GF-D8 (cell line): ENCODE measurements around the gene FSTL4.
"Not testable (repeated sequence)": the region's sequence is repeated elsewhere in the genome, so short reads cannot be mapped to it uniquely, and the experiment has no call there.

Experiments used
- DNase-seq: peaks from one replicate; lab custom pipeline; 2025; lab: John Stamatoyannopoulos, UW

Gene FSTL4

GRCh38 chr5:133552925-133553525, 59.3 kb downstream of the FSTL4 start:
- no peak for DNase-seq

GRCh38 chr5:133546500-133546899, 65.8 kb downstream of the FSTL4 start:
- no peak for DNase-seq

DNA sequence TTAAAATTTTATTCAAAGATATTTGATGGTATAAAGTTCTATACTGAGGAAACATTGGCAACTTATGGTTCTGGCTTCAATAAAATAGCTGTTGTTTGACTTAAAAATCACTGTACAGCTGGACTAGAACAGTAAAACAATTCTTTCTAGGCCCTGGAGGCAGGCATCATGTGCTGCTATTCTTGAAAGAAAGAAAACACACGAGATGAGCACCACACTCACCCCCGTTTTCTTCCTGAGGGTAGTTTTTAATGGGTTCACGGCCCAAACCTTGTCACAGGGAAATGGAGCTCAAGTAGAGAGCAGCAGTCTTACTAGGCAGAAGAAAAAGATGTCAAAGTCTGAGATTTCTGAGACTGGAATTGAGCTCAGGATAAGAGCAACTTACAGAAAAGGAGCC, 68.0 kb downstream of the FSTL4 start:
- DNase-seq, result no peak

DNA sequence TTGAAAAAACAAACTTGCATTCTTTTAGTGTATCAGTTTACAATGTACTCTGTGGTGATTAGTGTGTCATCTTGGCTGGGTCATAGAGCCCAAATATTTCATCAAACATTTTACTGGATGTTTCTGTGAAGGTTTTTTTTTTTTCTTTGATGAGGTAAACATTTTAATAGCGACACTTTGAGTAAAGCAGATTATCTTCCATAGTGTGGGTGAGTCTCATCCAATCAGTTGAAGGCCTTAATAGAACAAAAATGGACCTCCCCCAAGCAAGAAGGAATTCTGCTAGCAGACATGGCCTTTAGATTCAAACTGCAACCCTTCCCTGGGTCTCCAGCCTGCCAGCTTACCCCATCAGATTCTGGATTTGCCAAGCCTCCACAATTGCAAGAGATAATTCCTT, 72.5 kb downstream of the FSTL4 start:
- DNase-seq, result no peak

GRCh38 chr5:133538718-133539117, 73.6 kb downstream of the FSTL4 start:
- DNase-seq, result no peak

GRCh38 chr5:133535241-133535929, 77.0 kb downstream of the FSTL4 start:
- not testable (repeated sequence) for DNase-seq

DNA sequence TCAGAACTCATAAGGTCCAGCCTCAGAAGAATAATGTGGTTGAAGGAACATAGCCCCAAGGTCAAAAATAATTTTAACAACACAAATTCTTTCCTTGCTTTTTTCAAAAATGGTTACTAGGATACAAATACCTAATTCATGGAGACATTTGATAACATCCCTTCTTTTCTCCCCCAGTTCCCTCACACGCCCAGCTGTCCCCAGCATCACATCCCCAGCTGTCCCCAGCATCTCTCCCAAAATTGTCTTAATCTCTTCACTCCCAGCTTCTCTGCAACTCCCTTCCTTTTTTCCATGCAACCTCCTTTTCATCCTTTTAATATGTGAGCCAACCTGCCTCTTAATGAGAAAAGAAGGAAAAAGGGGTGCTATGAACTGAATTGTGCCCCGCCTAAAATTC, 77.8 kb downstream of the FSTL4 start:
- DNase-seq, result no peak

DNA sequence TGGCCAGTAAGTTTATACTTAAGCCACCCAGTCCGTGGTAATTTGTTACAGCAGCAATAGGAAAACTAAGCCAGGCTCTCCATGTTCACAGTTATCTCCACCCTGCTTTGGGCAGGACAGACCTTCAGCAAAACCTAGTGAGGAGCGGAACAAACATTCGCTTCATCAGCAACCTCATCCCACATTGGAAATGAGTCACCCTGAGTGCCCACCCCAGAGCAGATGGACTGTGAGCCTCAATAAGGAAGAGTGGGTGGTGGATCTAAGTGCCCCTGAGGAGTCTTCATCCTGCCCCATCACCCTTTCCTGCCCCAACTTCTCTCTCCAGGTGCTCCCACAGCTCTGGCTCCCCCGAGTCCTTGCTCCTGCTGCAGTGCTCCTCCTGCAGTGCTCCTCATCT, 78.8 kb downstream of the FSTL4 start:
- no peak for DNase-seq

DNA sequence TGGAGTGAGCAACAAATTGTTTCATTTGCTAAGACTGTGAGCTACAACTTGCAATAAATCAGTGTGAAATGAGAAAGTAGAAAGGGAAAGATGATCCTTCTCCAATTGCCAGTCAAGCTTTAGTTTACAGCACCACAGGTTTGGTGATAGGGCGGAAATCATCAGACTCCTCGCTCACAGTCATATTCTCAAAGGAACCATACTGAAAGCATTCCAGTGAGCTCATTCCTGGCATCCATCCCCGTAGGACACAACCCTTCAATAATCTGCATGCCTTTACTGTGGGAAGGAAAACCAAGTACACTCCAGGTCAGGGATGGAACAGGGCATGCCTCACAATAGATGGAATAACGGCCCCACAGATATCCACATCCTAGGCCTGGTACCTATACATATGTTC, 80.7 kb downstream of the FSTL4 start:
- DNase-seq, result no peak

- DNase-seq, result no peak
Observed at GRCh38 chr5:133531178-133531577, 81.2 kb downstream of the FSTL4 start.

GRCh38 chr5:133530270-133530669, 82.1 kb downstream of the FSTL4 start:
- DNase-seq, result no peak

DNA sequence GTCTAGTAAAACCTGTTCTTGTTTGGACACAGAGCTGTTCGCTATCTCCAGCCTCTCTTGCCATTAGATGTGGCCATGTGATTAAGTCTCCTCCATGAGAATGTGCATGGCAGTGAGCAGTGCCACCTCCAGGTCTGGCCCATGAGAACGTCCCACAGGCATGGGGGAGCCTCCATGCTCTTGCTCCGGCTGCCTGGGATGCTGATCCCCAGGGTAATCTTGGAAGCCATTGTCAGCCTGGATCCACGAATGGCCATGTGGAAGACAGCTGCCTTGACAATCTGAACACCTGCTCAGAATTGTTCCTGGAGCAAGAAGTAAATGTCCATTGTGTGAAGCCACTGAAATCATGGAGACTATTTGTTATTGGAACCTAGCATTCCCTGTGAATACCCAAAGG, 83.5 kb downstream of the FSTL4 start:
- DNase-seq, result no peak

GRCh38 chr5:133527311-133527710, 85.0 kb downstream of the FSTL4 start:
- DNase-seq, result no peak

DNA sequence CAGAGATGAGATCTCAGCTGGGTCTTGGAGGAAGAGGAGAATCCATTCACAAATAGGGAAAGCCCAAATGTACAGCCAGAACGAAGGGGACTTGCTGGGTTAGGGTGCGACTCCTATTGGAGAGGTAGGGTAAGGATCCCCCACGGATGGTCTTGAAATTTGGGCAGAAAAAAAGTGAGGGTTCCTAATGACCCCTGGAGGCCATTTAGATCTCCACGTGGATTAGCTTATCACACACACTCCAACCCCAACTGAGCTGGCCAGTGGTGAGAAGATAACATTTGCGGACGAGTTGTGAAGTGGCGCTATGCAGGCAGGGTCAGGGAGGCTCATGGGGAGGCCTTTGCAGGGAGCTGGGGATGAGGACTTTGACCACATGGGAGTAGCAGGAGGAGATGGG, 86.0 kb downstream of the FSTL4 start:
- DNase-seq, result no peak

DNA sequence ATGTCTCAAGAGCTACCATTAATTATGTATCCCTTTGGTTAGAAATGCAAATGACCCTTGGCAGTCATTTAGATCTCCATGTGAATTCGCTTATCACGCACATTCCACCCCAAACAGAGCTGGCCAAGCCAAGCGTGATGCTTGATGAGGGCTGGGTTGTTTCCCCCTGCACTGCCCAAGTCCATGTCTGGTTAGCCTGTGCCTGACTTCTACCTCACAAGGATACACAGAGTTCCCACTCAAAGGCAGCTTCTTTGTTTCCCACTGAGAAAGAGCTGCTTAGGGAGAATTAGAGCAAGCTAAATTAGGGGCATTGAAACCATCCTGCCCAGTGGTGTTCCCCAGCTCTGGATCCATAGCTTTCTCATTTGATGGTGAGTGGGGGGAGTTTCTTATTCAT, 87.2 kb downstream of the FSTL4 start:
- DNase-seq, result no peak

DNA sequence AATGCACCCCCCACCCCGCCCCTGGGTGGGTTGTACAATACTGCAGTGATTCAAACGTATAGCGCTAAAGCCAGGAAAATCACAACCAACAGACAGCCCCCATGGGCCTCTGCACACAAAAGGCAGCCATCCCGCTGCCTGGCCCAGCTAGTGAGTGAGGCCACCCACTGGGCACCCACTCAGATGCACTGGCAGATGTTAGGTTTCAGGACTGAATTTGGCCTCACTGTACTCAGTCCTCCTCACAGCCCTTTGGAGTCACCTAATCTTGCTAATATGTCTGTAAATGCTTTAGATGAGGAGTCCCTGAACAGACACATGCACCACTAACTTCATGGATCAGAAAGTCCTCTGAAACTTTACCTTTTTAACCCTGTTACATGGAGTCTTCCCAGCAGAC, 87.7 kb downstream of the FSTL4 start:
- DNase-seq, result no peak

DNA sequence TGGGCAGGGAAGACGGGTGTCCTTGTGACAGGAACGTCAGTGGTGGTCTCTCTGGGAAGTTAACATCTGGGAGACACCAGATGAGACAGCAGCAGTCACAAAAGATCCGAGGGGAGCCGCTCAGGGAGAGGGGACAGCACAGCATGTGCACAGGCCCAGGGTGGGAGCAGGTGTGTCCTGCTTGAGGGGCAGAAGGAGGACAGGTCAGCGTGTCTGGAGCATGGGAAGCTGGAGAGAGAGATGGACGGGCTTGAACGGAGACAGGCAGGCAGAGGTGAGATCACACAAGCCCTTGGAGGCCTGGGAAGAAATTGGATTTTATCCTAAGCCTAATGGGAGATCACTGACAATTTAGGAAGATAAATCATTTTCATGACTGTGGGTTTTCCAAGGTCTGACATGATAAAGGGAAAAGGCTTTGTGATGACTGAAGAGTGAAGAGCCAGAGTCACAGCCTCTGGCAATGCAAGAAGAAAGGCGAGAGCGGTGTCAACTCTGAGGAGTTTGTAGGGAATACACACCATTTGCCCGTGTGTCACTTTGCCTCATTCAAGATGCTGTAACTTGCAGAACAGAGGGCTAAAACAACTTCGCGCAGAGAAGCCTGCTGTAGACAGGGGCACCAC, 88.3 kb downstream of the FSTL4 start:
- DNase-seq, result no peak

DNA sequence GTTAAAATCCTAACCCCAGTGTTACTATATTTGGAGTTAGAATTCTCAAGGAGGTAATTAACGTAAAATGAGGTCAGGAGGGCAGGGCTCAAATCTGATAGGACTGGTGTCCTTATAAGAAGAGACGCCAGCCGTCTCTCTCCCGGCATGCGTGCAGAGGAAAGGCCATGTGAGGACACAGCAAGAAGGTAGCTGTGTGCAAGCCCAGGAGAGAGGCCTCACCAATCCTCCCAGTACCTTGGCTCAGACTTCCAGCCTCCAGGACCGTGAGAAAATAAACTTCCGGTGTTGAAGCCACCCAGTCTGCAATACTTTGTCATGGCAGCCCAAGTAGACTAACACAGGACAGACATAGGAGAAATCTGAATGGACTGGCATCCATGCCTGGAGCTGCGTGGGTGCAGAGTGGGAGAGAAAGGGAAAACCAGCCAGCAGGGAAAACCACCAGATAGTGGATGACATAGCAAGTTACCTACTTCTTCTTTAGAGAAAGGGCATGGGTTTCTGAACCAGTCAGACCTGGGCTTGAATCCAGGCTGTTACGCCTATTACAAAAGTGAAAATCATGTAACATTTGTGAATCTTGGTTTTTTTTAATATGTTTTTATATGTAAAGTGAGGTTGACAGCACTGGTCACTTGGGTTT, 89.2 kb downstream of the FSTL4 start:
- DNase-seq, result no peak

DNA sequence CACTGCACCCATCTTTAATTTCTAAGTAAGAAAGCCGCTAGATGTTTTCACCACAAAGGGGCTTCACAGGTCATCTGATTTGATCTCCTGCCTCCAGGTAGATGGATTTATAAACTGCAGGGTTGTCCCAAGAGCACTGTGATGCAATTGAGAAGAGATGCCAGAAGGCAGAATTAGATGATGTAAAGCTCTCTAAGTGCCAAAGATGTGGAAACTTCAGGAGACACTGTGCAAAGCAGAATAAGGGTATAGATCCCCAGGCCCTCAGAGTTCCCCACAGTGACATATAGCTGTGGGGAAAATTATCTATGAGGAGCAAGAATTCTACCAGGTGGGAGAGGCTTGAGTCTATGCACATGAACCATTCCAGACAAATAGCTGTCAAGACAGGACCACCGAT, 90.5 kb downstream of the FSTL4 start:
- no peak for DNase-seq

- DNase-seq, result no peak
Observed at GRCh38 chr5:133520991-133521706, 91.2 kb downstream of the FSTL4 start.

DNA sequence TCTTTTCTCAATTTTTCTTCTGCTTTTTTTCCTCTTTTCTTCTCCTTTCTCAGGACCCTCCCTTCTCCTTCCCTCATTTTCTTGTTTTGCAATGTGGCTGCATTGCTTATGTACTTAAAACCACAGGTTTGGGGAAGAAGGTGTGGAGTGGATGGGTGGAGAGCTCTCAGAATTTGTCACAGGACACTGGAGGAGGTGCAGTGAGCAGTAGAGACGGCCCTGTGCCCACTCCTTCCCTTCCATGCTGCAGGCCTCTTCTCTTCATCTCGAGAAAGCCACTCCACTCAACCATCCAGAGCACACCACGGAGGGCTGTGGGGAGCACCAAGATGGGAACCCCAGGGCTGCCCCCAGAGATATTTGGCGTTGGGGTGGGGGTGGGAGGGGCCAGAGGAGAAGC, 92.3 kb downstream of the FSTL4 start:
- no peak for DNase-seq

DNA sequence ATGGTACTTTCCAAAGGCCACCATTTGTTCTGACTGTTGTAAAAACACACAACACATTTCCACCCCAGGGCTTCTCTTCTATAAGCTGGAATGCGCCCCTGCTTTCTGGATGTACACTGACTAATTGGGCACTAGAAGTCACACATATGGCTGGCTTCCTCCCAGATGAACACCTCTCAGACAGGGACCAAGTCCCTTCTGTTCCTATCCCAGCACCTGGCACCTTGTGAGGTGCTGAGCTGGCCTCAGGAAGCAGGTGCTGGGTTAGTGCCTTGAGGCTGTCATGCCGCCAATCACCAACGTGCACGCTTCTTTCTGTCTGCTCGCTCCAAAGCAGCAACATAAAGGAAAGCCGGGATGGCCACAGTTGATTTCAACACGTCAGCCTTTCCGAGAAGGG, 93.2 kb downstream of the FSTL4 start:
- no peak for DNase-seq

DNA sequence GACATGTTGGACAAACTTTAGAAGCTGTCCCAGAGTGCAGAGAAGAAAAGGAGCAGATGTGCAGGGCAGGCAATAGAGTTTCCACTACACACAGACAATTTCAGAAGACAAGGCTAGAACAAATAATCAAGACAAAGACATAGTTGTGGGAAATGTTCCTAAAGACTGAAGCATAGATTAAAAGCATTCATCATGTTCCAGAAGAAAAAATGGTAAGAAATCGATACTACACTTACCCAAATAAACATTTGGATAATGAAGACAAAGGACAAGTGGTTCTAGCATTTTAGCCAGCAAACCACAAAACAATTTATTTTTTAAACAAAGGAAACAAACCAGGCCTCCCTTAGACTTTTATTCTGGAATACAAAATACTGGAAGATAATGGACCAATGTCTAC, 97.9 kb downstream of the FSTL4 start:
- DNase-seq, result no peak
